AG04449 (cell line): ENCODE data around the gene TTYH1.
"Not testable (repeated sequence)": the region's sequence is repeated elsewhere in the genome, so short reads cannot be mapped to it uniquely, and the experiment has no call there.

ENCODE experiments used
- CTCF ChIA-PET: fragments of 350-600 bp; formaldehyde crosslinking; extraction: SDS; loops from one replicate; lab custom pipeline; 2021; ENCODE audit warnings: antibody characterized with exemption; lab: Yijun Ruan, JAX
- POLR2A ChIA-PET: fragments of 400-600, 350-600 bp; formaldehyde crosslinking; extraction: SDS; loops from one replicate; lab custom pipeline; 2020; ENCODE audit warnings: antibody characterized with exemption, inconsistent platforms; lab: Yijun Ruan, JAX
- DNase-seq: peaks from one replicate; pipeline ENCODE4 v3.0.0-alpha.2; 2010; ENCODE audit warnings: low read depth, low spot score
- H3K4me3 ChIP-seq: 2 replicates; pipeline ENCODE4 v1.5.1; 2011; ENCODE audit warnings: low read depth, mild to moderate bottlenecking, control low read depth, low read length
- TF ChIP-seq, protein P1 (sequence below): IDR thresholded peaks from one replicate; pipeline ENCODE4 v1.5.1; 2011; ENCODE audit warnings: mild to moderate bottlenecking, moderate library complexity, low read length, control low read depth, inconsistent platforms; ENCODE audit not compliant: insufficient read depth; ENCODE audit errors: missing control alignments

TTYH1 gene

DNA sequence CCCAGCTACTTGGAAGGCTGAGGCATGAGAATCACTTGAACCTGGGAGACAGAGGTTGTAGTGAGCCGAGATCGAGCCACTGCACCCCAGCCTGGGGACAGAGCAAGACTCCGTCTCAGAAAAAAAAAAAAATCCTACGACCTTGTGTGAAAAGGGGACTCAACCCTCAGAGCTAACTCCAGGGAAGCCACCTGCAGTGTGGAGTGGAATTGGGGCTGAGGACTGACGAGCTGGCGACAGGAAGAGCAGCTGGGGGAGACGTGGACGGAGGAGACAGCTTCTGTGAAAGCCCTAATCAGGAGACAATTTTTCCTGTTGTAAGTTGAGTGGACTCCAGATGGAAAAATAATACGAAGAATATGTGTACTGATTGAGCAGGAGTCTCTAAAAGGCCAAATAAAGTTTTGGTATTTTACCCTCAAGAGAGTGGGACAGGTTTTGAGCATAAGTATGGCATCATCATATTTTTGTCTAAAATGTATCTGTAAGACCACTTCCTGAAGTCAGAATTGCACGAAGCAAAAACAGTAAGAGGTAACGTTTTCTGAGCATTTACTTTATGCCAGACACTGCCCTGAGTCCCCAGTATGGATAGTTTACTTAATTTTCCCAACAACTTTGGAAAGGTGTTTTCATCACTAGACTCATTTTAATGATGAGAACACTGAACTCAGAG, 38.5 kb upstream of the TTYH1 start:
- ChIA-PET POLR2A (no interaction called here), CTCF (no interaction called here)
- DNase-seq, result no peak
- TF ChIP-seq, protein P1, sequence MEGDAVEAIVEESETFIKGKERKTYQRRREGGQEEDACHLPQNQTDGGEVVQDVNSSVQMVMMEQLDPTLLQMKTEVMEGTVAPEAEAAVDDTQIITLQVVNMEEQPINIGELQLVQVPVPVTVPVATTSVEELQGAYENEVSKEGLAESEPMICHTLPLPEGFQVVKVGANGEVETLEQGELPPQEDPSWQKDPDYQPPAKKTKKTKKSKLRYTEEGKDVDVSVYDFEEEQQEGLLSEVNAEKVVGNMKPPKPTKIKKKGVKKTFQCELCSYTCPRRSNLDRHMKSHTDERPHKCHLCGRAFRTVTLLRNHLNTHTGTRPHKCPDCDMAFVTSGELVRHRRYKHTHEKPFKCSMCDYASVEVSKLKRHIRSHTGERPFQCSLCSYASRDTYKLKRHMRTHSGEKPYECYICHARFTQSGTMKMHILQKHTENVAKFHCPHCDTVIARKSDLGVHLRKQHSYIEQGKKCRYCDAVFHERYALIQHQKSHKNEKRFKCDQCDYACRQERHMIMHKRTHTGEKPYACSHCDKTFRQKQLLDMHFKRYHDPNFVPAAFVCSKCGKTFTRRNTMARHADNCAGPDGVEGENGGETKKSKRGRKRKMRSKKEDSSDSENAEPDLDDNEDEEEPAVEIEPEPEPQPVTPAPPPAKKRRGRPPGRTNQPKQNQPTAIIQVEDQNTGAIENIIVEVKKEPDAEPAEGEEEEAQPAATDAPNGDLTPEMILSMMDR, result no peak
- no peak overlapping the region for H3K4me3 ChIP-seq

GRCh38 chr19:54379187-54379678, 36.0 kb upstream of the TTYH1 start:
- ChIA-PET POLR2A (no interaction called here), CTCF (interaction anchor here (2.1 kb wide), 1 partner anchor 12 kb away, joined by 11 read pairs; no protein-coding TSS in a partner anchor)
- DNase-seq, result no peak
- no peak overlapping the region for H3K4me3 ChIP-seq
- TF ChIP-seq, protein P1, result no peak

DNA sequence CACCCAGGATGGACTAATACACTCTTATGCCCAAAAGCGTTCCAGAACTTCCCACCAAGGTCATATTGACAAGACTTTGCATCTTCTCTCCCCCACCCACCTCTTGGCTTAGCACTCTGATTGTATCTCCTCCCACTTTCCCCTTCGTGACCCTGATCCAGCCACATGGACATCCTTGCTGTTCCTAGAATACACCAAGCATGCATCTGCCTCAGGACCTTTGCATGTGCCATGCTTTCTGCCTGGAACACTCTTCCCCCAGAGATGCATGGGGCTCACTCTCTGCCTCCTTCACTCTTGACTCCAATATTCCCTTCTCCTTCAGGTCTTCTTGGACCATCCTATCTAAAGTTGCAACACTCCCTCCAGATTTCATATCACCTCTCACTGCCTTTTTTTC, 34.4 kb upstream of the TTYH1 start:
- ChIA-PET POLR2A (no interaction called here), CTCF (interaction anchor here (3.1 kb wide), 1 partner anchor 10 kb away, joined by 15 read pairs; no protein-coding TSS in a partner anchor)
- H3K4me3 ChIP-seq, result no peak overlapping the region
- no peak for DNase-seq
- TF ChIP-seq, protein P1, result no peak

DNA sequence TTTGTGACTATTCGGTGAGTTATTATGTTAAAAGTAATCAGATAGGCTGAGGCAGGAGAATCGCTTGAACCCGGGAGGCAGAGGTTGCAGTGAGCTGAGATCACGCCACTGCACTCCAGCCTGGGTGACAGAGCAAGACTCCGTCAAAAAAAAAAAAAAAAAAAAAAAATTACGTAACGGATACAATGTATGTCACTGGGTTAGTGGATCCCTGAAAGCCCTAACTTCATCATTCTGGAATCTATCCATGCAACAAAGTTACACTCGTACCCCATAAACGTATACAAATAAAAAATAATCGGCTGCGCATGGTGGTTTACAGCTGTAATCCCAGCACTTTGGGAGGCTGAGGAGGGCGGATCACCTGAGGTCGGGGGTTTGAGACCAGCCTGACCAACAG, 33.2 kb upstream of the TTYH1 start:
- H3K4me3 ChIP-seq, POLR2A ChIA-PET, DNase-seq: not testable (repeated sequence)
- CTCF ChIA-PET, result interaction anchor here (3.1 kb wide), 1 partner anchor 9 kb away, joined by 15 read pairs; no protein-coding TSS in a partner anchor

- CTCF ChIA-PET, result interaction anchor here (3.1 kb wide), 1 partner anchor 8 kb away, joined by 15 read pairs; no protein-coding TSS in a partner anchor
- no peak for DNase-seq
- TF ChIP-seq, protein P1, result no peak
- POLR2A ChIA-PET, result no interaction called here
- no peak overlapping the region for H3K4me3 ChIP-seq
Measured at GRCh38 chr19:54383330-54383729, 31.9 kb upstream of the TTYH1 start.

DNA sequence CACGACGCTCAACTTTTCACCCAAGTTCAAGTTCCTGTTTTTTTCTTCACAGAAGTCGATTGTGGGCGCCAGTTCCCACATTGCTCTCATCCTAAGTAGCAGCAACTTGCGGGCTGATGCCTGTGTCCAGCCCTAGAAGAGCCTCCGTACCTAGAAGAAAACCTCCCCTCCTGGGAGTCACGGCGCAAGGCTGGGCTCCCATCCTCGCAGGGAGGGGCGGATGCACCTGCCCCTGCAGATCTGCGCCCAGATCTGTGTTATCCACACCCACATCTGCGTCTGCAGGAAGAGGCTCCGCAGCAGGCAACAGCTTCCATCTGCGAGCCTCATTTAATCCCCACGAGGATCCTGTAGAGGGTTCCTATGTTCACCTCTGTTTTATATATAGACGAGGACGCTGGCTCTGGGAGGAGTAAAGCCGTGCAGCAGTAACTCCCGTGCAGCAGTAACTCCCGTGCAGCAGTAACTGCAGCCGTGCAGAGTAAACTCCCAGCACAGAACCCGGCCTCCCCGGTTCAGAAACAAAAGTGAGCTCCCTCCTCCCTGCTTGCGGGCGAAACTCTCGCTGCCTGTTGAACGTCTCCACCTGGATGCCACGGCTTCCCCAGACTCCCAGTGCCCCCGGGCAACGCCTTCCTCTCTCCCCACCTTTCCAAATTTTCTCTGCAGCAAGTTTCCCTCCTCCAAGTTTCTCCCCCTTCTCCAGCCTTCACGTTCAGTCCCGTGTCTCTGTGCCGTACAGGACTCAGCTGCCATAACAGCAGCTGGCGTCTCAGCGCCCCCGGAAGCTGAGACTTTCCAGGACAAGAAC, 27.1 kb upstream of the TTYH1 start:
- H3K4me3 ChIP-seq, result peak overlapping the region; percentile 37
- ChIA-PET POLR2A (no interaction called here), CTCF (interaction anchor here (0.9 to 1.3 kb wide), 4 partner anchors 20 to 220 kb away, joined by 3 read pairs; no protein-coding TSS in a partner anchor)
- TF ChIP-seq, protein P1, result no peak
- no peak for DNase-seq
